K562 (cell line): Measurements from ENCODE around the gene MYRIP. TPM values are rescaled to one million over a fixed set of nuclear protein-coding genes. Genes with fewer than 3 reads are reported as not detected.
"Not testable (repeated sequence)": the region's sequence is repeated elsewhere in the genome, so short reads cannot be mapped to it uniquely, and the experiment has no call there.

Source experiments
- ATAC-seq: fragments of 200-7000 bp; cut with Tn5 transposase; 3 replicates; pipeline ENCODE4 v1.9.1; 2020; ENCODE audit warnings: moderate library complexity
- BruUV-seq: library from RNA; stranded (reverse); fragments of 400-500 nt; replicated peaks from 2 replicates; lab custom pipeline; 2021; lab: Mats Ljungman, UMichigan
- CTCF ChIA-PET: fragments of 300-600 bp; formaldehyde crosslinking; extraction: SDS; loops from one replicate; lab custom pipeline; 2021; ENCODE audit warnings: low intra/inter-chr PET ratio; lab: Yijun Ruan, JAX
- POLR2A ChIA-PET: fragments of 300-600, 350-650 bp; sonication (Branson Sonifier 250); formaldehyde crosslinking; extraction: SDS; loops from one replicate; lab custom pipeline; 2021; ENCODE audit warnings: antibody characterized with exemption, inconsistent platforms; lab: Yijun Ruan, JAX
- DNase-seq, 4 experiments: peaks; one replicate each; pipeline versions ENCODE4 v3.0.0 to v3.0.0-alpha.2; 2011 to 2018; ENCODE audit warnings: low spot score in 3 of 4, mixed read lengths in 3 of 4; ENCODE audit errors: extremely low read depth in 1 of 4
- FAIRE-seq: peaks from 2 replicates; lab custom pipeline; 2011; peaks lifted over from hg19 to GRCh38; lab: Jason Lieb, UNC
- H2AFZ ChIP-seq: 2 replicates; pipeline ENCODE4 v1.6.0; 2011; ENCODE audit warnings: low read depth, low read length, control low read depth, inconsistent platforms
- H3K27ac ChIP-seq: fragments of 200-600 bp; 3 replicates; pipeline ENCODE4 v1.8.0; 2011; ENCODE audit warnings: low read depth, mild to moderate bottlenecking, control low read depth, inconsistent platforms, low read length, moderate library complexity, mixed read lengths; ENCODE audit errors: extremely low read depth
- H3K27me3 ChIP-seq, 2 experiments: fragments of 300-600 bp in 1 of 2; 2 replicates in 1 of 2; 3 replicates in 1 of 2; pipeline versions ENCODE4 v1.6.0 to v1.8.0; 2011; ENCODE audit warnings: inconsistent platforms in 2 of 2, low read length in 2 of 2, mild to moderate bottlenecking in 1 of 2, mixed read lengths in 1 of 2, moderate library complexity in 1 of 2; ENCODE audit not compliant: control insufficient read depth in 2 of 2, insufficient read depth in 2 of 2
- H3K36me3 ChIP-seq: fragments of 300-600 bp; 3 replicates; pipeline ENCODE4 v1.8.0; 2011; ENCODE audit warnings: mild to moderate bottlenecking, low read length, inconsistent platforms; ENCODE audit not compliant: control insufficient read depth, insufficient read depth
- H3K4me1 ChIP-seq, 2 experiments: fragments of 200-600 bp in 1 of 2; replicated peaks in 1 of 2; 2 replicates in 1 of 2; 3 replicates in 1 of 2; pipeline versions ENCODE4 v1.5.1 to v1.8.0; 2011; ENCODE audit warnings: inconsistent platforms in 2 of 2, low read length in 2 of 2, mild to moderate bottlenecking in 1 of 2, mixed read lengths in 1 of 2, moderate library complexity in 1 of 2; ENCODE audit not compliant: control insufficient read depth in 2 of 2, insufficient read depth in 2 of 2
- H3K4me2 ChIP-seq: 2 replicates; pipeline ENCODE4 v1.6.1; 2011; ENCODE audit warnings: low read length, control low read depth, inconsistent platforms, mixed read lengths; ENCODE audit not compliant: insufficient read depth
- H3K4me3 ChIP-seq: fragments of 200-600 bp; sonication (generic), shearing (Covaris generic); 2 replicates; pipeline ENCODE4 v1.5.1; 2016; ENCODE audit warnings: control low read depth, inconsistent platforms
- H3K79me2 ChIP-seq: fragments of 200-600 bp; 3 replicates; pipeline ENCODE4 v1.8.0; 2011; ENCODE audit warnings: low read length, inconsistent platforms; ENCODE audit not compliant: control insufficient read depth, insufficient read depth
- H3K9ac ChIP-seq, 2 experiments: 2 replicates each; pipeline versions ENCODE4 v1.6.0 to v1.6.1; 2011; ENCODE audit warnings: low read depth in 2 of 2, low read length in 2 of 2, control low read depth in 1 of 2, inconsistent platforms in 1 of 2, mild to moderate bottlenecking in 1 of 2, mixed read lengths in 1 of 2; ENCODE audit not compliant: insufficient read depth in 1 of 2
- H3K9me1 ChIP-seq: one replicate; pipeline ENCODE4 v1.6.0; 2011; ENCODE audit warnings: inconsistent platforms, mild to moderate bottlenecking, low read length, moderate library complexity; ENCODE audit not compliant: control insufficient read depth, insufficient read depth
- H3K9me3 ChIP-seq: replicated peaks from 2 replicates; pipeline ENCODE4 v1.5.1; 2011; ENCODE audit warnings: low read depth, low read length, inconsistent platforms; ENCODE audit not compliant: control insufficient read depth, insufficient read depth
- H4K20me1 ChIP-seq: replicated peaks from 2 replicates; pipeline ENCODE4 v1.6.1; 2011; ENCODE audit warnings: low read length, inconsistent platforms, mixed read lengths; ENCODE audit not compliant: control insufficient read depth, insufficient read depth
- CUX1 ChIP-seq: fragments of 200-800 bp; sonication (Bioruptor generic); IDR thresholded peaks from 2 replicates; pipeline ENCODE4 v1.6.1; 2016; ENCODE audit warnings: missing genetic modification characterization, missing compliant biosample characterization
- ZNF124 ChIP-seq: sonication (generic); formaldehyde crosslinking; IDR thresholded peaks from 2 replicates; pipeline ENCODE4 v1.8.1; 2022; ENCODE audit warnings: missing genetic modification reagents
- WGBS: fragments of 100-300 bp; shearing (Covaris generic); methylation state at CpG from one replicate; pipeline ENCODE4 v1.1.6; 2016; ENCODE audit warnings: low coverage, mixed read lengths; ENCODE audit not compliant: insufficient coverage; ENCODE audit errors: missing lambda C conversion rate; 5-methylcytosine and 5-hydroxymethylcytosine counted together
- in situ Hi-C: fragments of 300-500 bp; cut with MboI; formaldehyde crosslinking; loops from 4 replicates; pipeline ENCODE4 v1.15.0; 2018; ENCODE audit warnings: inconsistent platforms, mixed read lengths
- intact Hi-C: fragments of 100-400 bp; cut with micrococcal nuclease; formaldehyde crosslinking; loops from 2 replicates; pipeline ENCODE4 v1.14.2; 2022
- polyA plus RNA-seq, 8 experiments: library from polyadenylated mRNA; depleted of rRNA in 4 of 8; stranded (reverse) in 5 of 8; unstranded in 3 of 8; fragments of >200 nt; fragmentation: Nextera tagmentation in 2 of 8; fragmentation: Illumina TruSeq in 1 of 8; extraction: Ambion mirVana in 2 of 8; extraction: Trizol in 1 of 8; gene quantifications; 2 replicates each; pipeline versions ENCODE4 v1.2.1 to v1.2.3, GENCODE V29; 2011 to 2014; ENCODE audit warnings: inconsistent platforms in 1 of 8, missing spikeins in 1 of 8
- total RNA-seq, 7 experiments: library from RNA; depleted of rRNA in 6 of 7; stranded (reverse); fragments of >200 nt in 6 of 7; fragmentation: Illumina TruSeq in 2 of 7; extraction: Trizol in 2 of 7; gene quantifications; 2 replicates each; pipeline versions ENCODE4 v1.2.1 to v1.2.3, GENCODE V29; 2011 to 2021; ENCODE audit warnings: low replicate concordance in 1 of 7

The MYRIP gene
- total and polyA plus RNA-seq, 9 of the 15 experiments (the other 6 are each of a cell fraction or from before 2014, with no cell fraction given), result 0.03 to 0.12 TPM; not detected in 7

DNA sequence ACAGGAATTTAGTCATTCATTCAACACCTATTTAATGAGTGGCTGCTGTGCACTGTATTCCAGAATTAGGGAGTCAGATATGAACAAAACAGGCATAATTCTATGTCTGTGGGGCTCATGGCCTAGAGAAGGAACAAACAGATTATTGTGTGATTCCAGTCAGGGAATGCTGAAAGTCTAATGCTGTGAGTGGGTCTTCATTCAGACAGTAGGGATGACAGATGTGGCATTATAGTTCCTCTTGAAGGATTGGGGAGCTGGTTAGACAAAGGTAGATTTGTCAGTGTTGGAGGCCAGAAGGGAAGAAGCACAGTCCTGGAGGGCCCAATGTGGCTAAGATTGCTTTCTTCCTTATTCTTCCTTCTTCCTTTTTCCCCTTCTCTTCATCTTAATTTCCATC is 273.7 kb downstream of the MYRIP start (continued):
- TF ChIP-seq ZNF124 (CRISPR knock-in tag), result no peak

DNA sequence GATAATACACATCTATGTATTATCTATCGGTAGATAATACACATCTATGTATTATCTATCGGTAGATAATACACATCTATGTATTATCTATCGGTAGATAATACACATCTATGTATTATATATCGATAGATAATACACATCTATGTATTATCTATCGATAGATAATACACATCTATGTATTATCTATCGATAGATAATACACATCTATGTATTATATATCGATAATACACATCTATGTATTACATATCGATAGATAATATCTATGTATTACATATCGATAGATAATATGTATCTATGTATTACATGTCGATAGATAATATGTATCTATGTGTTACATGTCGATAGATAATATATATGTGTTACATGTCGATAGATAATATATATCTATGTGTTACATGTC is 275.0 kb downstream of the MYRIP start:
- H3K27me3 ChIP-seq, POLR2A ChIA-PET, H3K9me1 ChIP-seq, H2AFZ ChIP-seq, DNase-seq, ATAC-seq, H3K9me3 ChIP-seq, H3K4me3 ChIP-seq, intact Hi-C loops, H3K79me2 ChIP-seq, BruUV-seq, CTCF ChIA-PET, H3K4me2 ChIP-seq, H3K4me1 ChIP-seq, H3K27ac ChIP-seq, in situ Hi-C loops, H3K9ac ChIP-seq, H3K36me3 ChIP-seq, H4K20me1 ChIP-seq, FAIRE-seq: not testable (repeated sequence)
- peak; percentile 91 for TF ChIP-seq CUX1
- WGBS, result 16% methylated on average over 12 of the region's 12 CpGs
